ENCODE measurements around the gene PHACTR1.

The PHACTR1 gene

DNA sequence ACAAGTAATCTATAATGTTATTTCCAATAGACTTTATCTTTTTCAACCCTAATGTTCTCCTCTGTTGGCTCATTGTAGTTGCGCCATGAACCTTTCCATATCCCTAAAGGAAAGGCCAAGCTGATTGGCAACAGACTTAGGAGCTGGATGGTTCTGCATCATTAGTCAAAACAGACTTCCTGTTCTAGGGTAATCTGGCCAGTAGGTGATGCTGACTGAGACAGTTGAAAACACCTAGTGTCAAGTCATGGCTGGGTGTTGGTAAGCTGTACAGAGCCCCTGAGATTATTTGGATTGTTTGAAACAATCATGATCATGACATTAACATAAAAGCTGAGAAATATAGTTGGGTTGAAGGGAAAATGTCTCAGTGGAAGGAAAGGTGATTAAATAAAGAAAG is 231.4 kb downstream of the PHACTR1 start:
- no peak for DNase-seq

- DNase-seq, result no peak
Measured at GRCh38 chr6:12950976-12951375, 234.4 kb downstream of the PHACTR1 start.

DNA sequence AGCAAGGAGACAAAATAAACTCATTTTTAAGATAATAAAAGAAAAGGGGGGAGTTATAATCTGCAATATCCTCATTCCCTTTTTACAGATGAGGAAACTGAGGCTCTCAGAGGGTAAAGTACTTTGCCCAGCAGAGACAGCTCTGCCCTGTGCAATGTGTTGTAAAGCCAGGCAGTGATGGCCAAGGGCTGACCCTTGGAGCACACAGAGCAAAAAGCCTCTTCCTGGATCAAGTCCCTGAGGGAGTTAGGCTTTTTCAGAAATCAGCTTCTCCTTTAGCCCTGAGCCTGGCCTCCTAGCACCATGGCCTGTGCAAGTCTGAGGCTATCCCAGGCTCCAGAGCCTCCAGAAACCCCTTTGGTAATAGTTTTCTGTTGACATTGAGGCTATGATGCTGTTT is 234.8 kb downstream of the PHACTR1 start:
- no peak for DNase-seq

- no peak for DNase-seq
Measured at GRCh38 chr6:12952318-12952717, 235.8 kb downstream of the PHACTR1 start.

DNA sequence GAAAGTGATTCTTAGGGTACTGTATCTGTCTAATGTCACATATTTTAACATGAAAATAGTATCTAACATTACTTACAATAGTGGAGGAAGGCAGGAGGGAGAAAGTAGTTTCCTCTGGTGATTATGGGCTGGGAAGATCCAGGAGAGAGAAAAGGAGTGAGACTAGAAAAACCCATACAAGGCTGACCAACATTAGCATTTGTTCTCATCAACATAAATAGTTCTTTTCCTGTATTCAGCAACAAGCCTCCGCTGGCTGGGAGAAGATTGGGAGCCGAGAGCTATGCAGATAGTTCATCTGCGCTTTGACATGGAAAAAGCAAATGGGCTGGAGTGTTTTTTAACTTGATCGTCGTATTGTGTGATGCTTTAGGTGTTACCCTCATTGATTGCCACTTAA is 239.4 kb downstream of the PHACTR1 start:
- DNase-seq, result no peak

- DNase-seq, result no peak
Measured at GRCh38 chr6:12956991-12957320, 240.4 kb downstream of the PHACTR1 start.

DNA sequence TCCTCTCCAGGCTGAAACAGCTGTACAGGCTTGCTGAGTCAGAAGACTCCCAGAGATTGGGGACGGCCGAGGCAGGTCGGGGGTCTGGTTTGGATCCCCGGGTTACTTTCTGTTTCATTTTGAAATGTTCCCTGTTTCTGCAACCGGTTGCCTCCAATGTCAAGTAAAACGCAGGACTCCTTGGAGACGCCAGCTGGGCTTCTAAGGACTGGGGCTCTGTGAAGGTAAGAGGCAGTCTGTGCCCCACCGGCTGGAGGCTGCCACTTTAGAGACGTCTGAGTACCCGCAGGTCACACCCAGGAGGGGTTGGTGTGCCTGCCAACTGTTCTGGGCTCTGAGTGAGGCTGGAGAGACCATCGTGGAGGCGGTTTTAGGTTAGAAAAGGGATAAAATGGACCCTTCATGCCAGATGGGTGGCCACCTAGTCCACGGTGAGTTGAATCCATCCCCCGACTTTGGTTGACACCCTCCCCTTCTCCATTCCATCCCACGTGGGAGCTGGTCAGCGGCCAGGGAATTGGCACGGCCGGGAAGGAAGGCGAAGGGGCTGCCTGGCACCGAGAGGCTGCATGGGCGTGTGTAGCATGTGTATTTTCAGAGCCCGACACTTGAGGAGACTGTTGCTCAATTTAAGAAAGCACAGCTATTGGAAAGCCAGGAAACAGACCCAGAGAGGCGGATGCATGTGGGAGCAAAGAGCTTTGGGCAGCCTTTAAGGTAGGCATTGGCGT is 240.9 kb downstream of the PHACTR1 start:
- DNase-seq, result peak; percentile 27 to 88 (median 68)

- peak in 8 of 58 donors; percentile 9 to 60 (median 41) for DNase-seq
Measured at GRCh38 chr6:12958052-12958706, 241.6 kb downstream of the PHACTR1 start.

- no peak for DNase-seq
Measured at GRCh38 chr6:12961761-12962160, 245.2 kb downstream of the PHACTR1 start.

- no peak for DNase-seq
Measured at GRCh38 chr6:12962529-12962928, 246.0 kb downstream of the PHACTR1 start.

GRCh38 chr6:12962987-12963386 is 246.4 kb downstream of the PHACTR1 start:
- DNase-seq, result no peak

- no peak for DNase-seq
Measured at GRCh38 chr6:12963567-12963966, 247.0 kb downstream of the PHACTR1 start.

DNA sequence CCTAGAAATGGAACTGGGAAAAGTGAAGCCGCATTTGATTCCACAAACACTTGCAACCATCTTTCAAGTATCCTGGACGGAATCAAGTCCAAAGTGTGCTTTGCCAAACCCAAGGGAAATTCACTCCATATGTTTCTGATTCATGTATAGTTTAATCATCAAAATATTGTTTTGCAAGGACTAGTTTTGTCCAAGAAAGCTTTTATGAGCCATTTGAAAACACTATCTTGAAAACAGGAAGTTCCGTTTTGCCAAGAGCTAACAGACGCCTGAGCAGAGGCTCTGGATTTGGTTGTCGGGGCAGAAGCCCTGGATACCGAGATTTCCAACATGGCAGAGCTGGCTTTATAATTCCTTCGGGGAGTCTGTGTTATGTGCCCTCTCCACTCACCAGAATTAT is 251.1 kb downstream of the PHACTR1 start:
- DNase-seq, result no peak

DNA sequence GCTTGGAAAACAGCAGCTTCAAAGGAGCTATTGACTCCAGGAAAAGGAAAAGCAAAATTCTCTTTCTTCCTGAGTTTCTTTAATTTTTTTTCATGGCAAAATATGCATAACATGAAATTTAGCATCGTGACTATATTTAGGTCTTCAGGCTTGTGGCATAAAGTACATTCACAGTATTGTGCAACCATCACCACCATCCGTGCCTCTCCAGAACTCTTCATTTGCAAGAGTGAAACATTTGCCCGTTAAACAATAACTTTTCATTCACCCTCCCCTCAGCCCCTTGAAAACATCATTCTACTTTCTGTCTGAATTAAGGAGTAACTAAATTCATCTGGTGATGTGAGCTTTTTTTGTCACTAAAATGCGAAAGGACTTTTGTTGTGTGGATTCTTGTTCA is 251.7 kb downstream of the PHACTR1 start:
- no peak for DNase-seq

DNA sequence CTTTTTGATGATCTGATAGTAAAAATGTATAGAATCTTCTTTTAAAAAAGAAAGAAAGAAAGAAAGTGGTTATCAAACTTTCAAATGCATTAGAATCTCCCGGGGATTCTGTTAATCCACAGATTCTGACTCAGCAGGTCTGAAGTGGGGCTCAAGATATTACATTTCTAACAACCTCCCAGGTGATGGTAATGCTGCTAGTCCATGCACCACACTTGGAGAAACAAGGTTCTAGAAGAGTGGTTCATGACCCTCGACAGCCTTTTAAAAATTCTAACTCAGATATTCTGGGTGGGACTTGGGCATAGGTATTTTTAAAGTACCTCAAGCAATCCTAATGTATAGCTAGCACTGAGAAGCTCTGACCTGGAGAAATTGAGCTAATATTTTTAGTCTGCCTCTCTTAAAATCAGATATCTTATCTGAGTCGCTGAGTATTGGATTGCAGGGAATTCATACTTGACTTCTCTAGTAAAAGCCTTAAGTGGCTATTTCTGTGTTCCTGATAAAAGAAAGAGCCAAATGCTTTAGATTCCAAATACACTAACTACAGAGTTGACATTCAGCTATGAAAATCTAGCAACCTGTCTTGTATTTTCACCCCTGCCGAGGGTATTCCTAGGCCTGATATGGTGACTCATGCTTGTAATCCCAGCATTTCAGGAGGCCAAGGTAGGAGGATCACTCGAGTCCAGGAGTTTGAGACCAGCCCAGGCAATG is 252.4 kb downstream of the PHACTR1 start:
- DNase-seq, result no peak

DNA sequence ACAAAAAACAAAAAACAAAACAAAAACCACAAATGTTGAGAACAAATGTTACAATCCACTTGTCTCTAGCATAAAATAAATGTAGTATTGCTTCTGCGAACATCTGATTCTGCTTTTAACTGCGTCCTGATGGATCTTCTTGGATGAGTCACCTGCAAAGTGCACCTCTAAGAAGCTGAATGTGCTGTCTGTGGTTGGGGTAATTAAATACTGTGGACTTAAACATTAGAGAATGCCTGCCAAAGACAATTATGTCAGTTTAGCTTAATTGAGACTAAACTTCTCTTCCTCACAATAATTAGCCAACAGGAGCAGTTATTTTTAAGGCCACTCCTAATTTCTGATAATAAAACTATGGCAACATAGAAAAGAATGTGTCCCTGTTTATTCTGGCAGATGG is 253.4 kb downstream of the PHACTR1 start:
- no peak for DNase-seq

- no peak for DNase-seq
Measured at GRCh38 chr6:12973386-12973785, 256.8 kb downstream of the PHACTR1 start.

DNA sequence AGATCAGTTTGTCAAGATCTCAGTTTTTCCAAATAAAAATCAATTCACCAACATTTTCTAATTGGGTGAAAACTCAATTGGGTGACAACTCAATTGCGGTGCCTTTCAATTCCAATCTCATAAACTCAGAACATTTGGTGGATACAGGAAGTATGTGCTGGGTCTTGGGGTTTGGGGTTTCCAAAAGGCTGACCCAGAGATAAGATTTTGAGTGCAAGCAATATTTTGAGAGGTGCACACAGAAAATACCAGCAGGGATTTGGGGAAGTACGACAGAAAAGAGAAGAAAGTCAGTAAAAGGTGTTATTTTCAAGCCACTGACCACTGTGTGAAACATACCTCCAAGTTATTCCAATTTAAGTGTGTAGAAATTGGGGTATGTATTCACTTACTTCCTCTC is 258.0 kb downstream of the PHACTR1 start:
- no peak for DNase-seq

DNA sequence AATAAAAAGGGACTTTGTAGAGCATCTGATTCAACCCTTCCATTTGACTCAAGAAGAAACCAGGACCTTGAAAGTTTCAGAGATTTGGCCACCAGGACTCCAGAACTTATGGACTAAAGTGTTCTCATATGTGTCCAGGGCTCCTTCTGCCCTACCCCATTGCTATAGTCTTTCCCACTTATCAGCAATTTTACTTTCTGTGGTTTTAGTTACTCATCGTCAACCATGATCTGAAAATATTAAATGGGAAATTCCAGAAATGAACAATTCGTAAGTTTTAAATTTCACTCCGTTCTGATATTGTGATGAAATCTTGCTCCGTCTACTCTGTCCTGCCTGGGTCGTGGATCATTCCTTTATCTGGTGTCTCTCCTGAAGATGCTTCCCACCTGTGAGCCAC is 259.8 kb downstream of the PHACTR1 start:
- no peak for DNase-seq

DNA sequence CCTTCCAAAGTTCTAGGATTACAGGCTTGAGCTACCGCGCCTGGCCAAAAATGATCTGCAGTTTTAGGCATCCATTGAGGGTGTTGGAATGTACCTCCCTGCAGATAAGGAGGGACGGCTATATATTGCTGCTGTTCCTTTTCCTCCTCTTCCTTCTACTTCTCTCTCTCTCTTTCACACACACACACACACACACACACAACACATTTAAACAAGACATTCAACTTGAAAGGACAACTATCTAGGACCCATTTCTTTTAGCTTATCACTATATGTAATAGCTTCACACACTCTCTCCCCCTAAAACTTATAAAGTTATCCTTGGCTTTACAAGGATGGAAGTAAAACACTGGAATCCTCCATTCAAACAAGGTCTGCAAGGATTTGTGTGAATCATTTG is 260.6 kb downstream of the PHACTR1 start:
- no peak for DNase-seq

DNA sequence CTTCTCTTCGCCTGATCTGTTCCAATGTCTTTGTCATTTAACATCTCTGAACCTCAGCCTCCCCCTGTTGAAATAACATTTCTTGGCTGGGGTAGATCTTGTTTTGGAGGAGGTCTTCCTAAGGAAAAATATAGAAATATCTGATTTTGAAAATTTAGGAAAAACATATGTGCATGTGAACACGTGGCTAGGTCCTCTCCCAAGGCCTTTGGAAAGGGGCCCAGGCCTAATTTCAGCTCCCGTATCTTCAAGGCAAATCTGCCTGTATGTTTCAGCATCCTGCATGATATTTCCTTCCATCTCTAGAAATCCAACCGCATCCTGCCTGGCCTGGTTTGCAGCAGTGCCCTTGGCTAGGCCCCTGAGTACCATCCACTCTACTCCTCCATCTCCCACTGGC is 261.2 kb downstream of the PHACTR1 start:
- peak in 1 of 58 donors; percentile 5 for DNase-seq

- no peak for DNase-seq
Measured at GRCh38 chr6:12980741-12981140, 264.2 kb downstream of the PHACTR1 start.

- no peak for DNase-seq
Measured at GRCh38 chr6:12984776-12985175, 268.2 kb downstream of the PHACTR1 start.

Data from anterior cingulate cortex (tissue), 58 donors.